H9 (cell line): ENCODE data around the gene ZER1. TPM values are rescaled to one million over a fixed set of nuclear protein-coding genes. Genes with fewer than 3 reads are reported as not detected.

Source experiments
- DNase-seq: peaks from one replicate; pipeline ENCODE4 v3.0.0-alpha.2; 2017
- H2AFZ ChIP-seq: one replicate; pipeline ENCODE4 v1.6.1; 2013; ENCODE audit warnings: mild to moderate bottlenecking, low read length, control low read depth, moderate library complexity
- H2AK5ac ChIP-seq: 2 replicates; pipeline ENCODE4 v1.6.1; 2013; ENCODE audit warnings: low read length, control low read depth, mixed read lengths; ENCODE audit not compliant: insufficient read length
- H2BK120ac ChIP-seq: one replicate; pipeline ENCODE4 v1.6.1; 2013; ENCODE audit warnings: low read depth, mild to moderate bottlenecking, low read length, control low read depth, inconsistent platforms; ENCODE audit not compliant: poor library complexity, severe bottlenecking
- H2BK12ac ChIP-seq: 2 replicates; pipeline ENCODE4 v1.6.1; 2013; ENCODE audit warnings: low read length, control low read depth, mixed read lengths, low read depth; ENCODE audit not compliant: insufficient read length
- H2BK15ac ChIP-seq: 2 replicates; pipeline ENCODE4 v1.6.1; 2013; ENCODE audit warnings: low read depth, low read length, control low read depth
- H2BK20ac ChIP-seq: one replicate; pipeline ENCODE4 v1.6.1; 2013; ENCODE audit warnings: low read depth, mild to moderate bottlenecking, low read length, control low read depth, inconsistent platforms; ENCODE audit not compliant: poor library complexity, severe bottlenecking
- H2BK5ac ChIP-seq: 2 replicates; pipeline ENCODE4 v1.6.1; 2013; ENCODE audit warnings: low read length, control low read depth, mixed read lengths; ENCODE audit not compliant: insufficient read length
- H3K14ac ChIP-seq: 2 replicates; pipeline ENCODE4 v1.6.1; 2013; ENCODE audit warnings: low read length, control low read depth; ENCODE audit not compliant: insufficient read depth
- H3K18ac ChIP-seq: 2 replicates; pipeline ENCODE4 v1.6.1; 2013; ENCODE audit warnings: low read depth, mild to moderate bottlenecking, mixed read lengths, low read length, control low read depth; ENCODE audit not compliant: insufficient read length
- H3K23ac ChIP-seq: 2 replicates; pipeline ENCODE4 v1.6.1; 2013; ENCODE audit warnings: low read length, control low read depth, mixed read lengths, low read depth; ENCODE audit not compliant: insufficient read length
- H3K23me2 ChIP-seq: 2 replicates; pipeline ENCODE4 v1.6.1; 2013; ENCODE audit warnings: low read depth, mild to moderate bottlenecking, mixed read lengths, low read length, control low read depth; ENCODE audit not compliant: insufficient read length, poor library complexity, severe bottlenecking
- H3K27ac ChIP-seq: 2 replicates; pipeline ENCODE4 v1.5.1; 2013; ENCODE audit warnings: low read length, control low read depth, mixed read lengths, low read depth; ENCODE audit not compliant: insufficient read length
- H3K27me3 ChIP-seq: 2 replicates; pipeline ENCODE4 v1.6.1; 2013; ENCODE audit warnings: low read length, control low read depth, inconsistent platforms; ENCODE audit not compliant: insufficient read depth
- H3K4ac ChIP-seq: 2 replicates; pipeline ENCODE4 v1.6.1; 2013; ENCODE audit warnings: low read depth, mild to moderate bottlenecking, control low read depth, inconsistent platforms, low read length, moderate library complexity
- H3K4me1 ChIP-seq: 2 replicates; pipeline ENCODE4 v1.6.1; 2013; ENCODE audit warnings: low read length, control low read depth, inconsistent platforms; ENCODE audit not compliant: insufficient read depth
- H3K4me2 ChIP-seq: 2 replicates; pipeline ENCODE4 v1.6.1; 2013; ENCODE audit warnings: low read length, control low read depth, mixed read lengths; ENCODE audit not compliant: insufficient read length, insufficient read depth
- H3K56ac ChIP-seq: 2 replicates; pipeline ENCODE4 v1.6.1; 2013; ENCODE audit warnings: low read depth, mild to moderate bottlenecking, mixed read lengths, low read length, control low read depth; ENCODE audit not compliant: insufficient read length
- H3K79me1 ChIP-seq: 2 replicates; pipeline ENCODE4 v1.6.1; 2013; ENCODE audit warnings: low read depth, mild to moderate bottlenecking, moderate library complexity, low read length, control low read depth, inconsistent platforms; ENCODE audit not compliant: insufficient read depth, poor library complexity, severe bottlenecking
- H3K79me2 ChIP-seq: 2 replicates; pipeline ENCODE4 v1.6.1; 2013; ENCODE audit warnings: low read length, control low read depth, inconsistent platforms; ENCODE audit not compliant: insufficient read depth
- H3K9ac ChIP-seq: 2 replicates; pipeline ENCODE4 v1.6.1; 2013; ENCODE audit warnings: low read length, control low read depth, mixed read lengths; ENCODE audit not compliant: insufficient read length; ENCODE audit errors: extremely low read depth
- H3K9me3 ChIP-seq: one replicate; pipeline ENCODE4 v1.6.1; 2013; ENCODE audit warnings: low read depth, low read length, inconsistent platforms; ENCODE audit not compliant: control insufficient read depth
- H3T11ph ChIP-seq: one replicate; pipeline ENCODE4 v1.6.1; 2013; ENCODE audit warnings: mild to moderate bottlenecking, low read length, control low read depth, inconsistent platforms
- H4K20me1 ChIP-seq: one replicate; pipeline ENCODE4 v1.6.1; 2013; ENCODE audit not compliant: control insufficient read depth, insufficient read length, insufficient read depth
- H4K5ac ChIP-seq: 2 replicates; pipeline ENCODE4 v1.6.1; 2013; ENCODE audit warnings: low read depth, mild to moderate bottlenecking, mixed read lengths, low read length, control low read depth; ENCODE audit not compliant: insufficient read length
- H4K8ac ChIP-seq: replicated peaks from 2 replicates; pipeline ENCODE4 v1.6.1; 2013; ENCODE audit warnings: low read length, control low read depth, mixed read lengths, low read depth; ENCODE audit not compliant: insufficient read length
- H4K91ac ChIP-seq: 2 replicates; pipeline ENCODE4 v1.6.1; 2013; ENCODE audit warnings: low read depth, mild to moderate bottlenecking, moderate library complexity, mixed read lengths, low read length, control low read depth; ENCODE audit not compliant: insufficient read length
- H3K27ac Mint-ChIP-seq, 3 experiments: 2 replicates in 2 of 3; 3 replicates in 1 of 3; pipeline ENCODE4 v1.8.0; 2020 to 2021; ENCODE audit warnings: mixed read lengths in 3 of 3, mild to moderate bottlenecking in 1 of 3, moderate library complexity in 1 of 3
- H3K27me3 Mint-ChIP-seq: 2 replicates; pipeline ENCODE4 v1.8.0; 2021; ENCODE audit warnings: low read depth, mild to moderate bottlenecking, moderate library complexity, mixed read lengths
- H3K36me3 Mint-ChIP-seq, 3 experiments: 2 replicates in 2 of 3; 3 replicates in 1 of 3; pipeline ENCODE4 v1.8.0; 2020 to 2021; ENCODE audit warnings: low read depth in 3 of 3, mixed read lengths in 3 of 3; ENCODE audit not compliant: insufficient read depth in 1 of 3
- H3K4me1 Mint-ChIP-seq, 2 experiments: 2 replicates each; pipeline ENCODE4 v1.8.0; 2020; ENCODE audit warnings: mixed read lengths in 2 of 2
- H3K4me3 Mint-ChIP-seq, 2 experiments: 2 replicates in 1 of 2; 3 replicates in 1 of 2; pipeline ENCODE4 v1.8.0; 2020 to 2021; ENCODE audit warnings: mild to moderate bottlenecking in 2 of 2, mixed read lengths in 2 of 2, moderate library complexity in 1 of 2
- H3K9me3 Mint-ChIP-seq, 2 experiments: 2 replicates in 1 of 2; 3 replicates in 1 of 2; pipeline ENCODE4 v1.8.0; 2020; ENCODE audit warnings: mild to moderate bottlenecking in 2 of 2, mixed read lengths in 2 of 2, moderate library complexity in 1 of 2
- CTCF ChIP-seq: fragments of 200-600 bp; sonication (generic); conservative IDR thresholded peaks from 3 replicates; pipeline ENCODE4 v1.8.0; 2021; ENCODE audit warnings: antibody characterized with exemption, mild to moderate bottlenecking
- WGBS: extraction: QIAGEN DNeasy Blood & Tissue Kit; methylation state at CpG from one replicate; pipeline ENCODE4 v1.1.7; 2013; ENCODE audit warnings: missing lambda C conversion rate, low lambda C conversion rate, mixed read lengths; ENCODE audit not compliant: insufficient read length; ENCODE audit errors: extremely low coverage; 5-methylcytosine and 5-hydroxymethylcytosine counted together
- total RNA-seq: library from RNA; stranded (reverse); gene quantifications from 2 replicates; pipeline ENCODE4 v1.2.1, GENCODE V29; 2021

ZER1 gene
- total RNA-seq, 1 experiment from 2014 or later: 24.2 TPM

GRCh38 chr9:128808543-128808942, 36.8 kb upstream of the ZER1 start:
- Mint-ChIP-seq H3K27ac (0 out of 7 replicates have a peak overlapping the region, but pooled peaks of 1 of the 3 experiments have one; percentile 23), H3K9me3 (no peaks in the 10 kb centered on the region), H3K4me1 (no peaks in the 10 kb centered on the region), H3K27me3 (no peaks in the 10 kb centered on the region), H3K4me3 (no peak overlapping the region; a peak in 1 of 5 replicates), H3K36me3 (peaks cover 2 to 30% (median 27%) of the 10 kb centered on the region in 3 experiments; a peak in 5 of 7 replicates)
- no peaks in the 10 kb centered on the region for H3K23me2 ChIP-seq
- no peak overlapping the region for H4K5ac ChIP-seq
- H3K79me2 ChIP-seq: no peaks in the 10 kb centered on the region
- no peak overlapping the region for H3K56ac ChIP-seq
- no peak for TF ChIP-seq CTCF
- H3K9ac ChIP-seq: no peak overlapping the region
- H2AK5ac ChIP-seq: no peak overlapping the region
- no peak overlapping the region for H2BK120ac ChIP-seq
- no peak for DNase-seq
- H4K8ac ChIP-seq: no peak overlapping the region
- no peak overlapping the region for H3K27ac ChIP-seq
- H3T11ph ChIP-seq: no peak overlapping the region
- no peak overlapping the region for H3K4ac ChIP-seq
- no peak overlapping the region for H2AFZ ChIP-seq
- H3K27me3 ChIP-seq: no peaks in the 10 kb centered on the region
- no peaks in the 10 kb centered on the region for H3K9me3 ChIP-seq
- H3K4me2 ChIP-seq: no peak overlapping the region
- H3K4me1 ChIP-seq: no peaks in the 10 kb centered on the region
- no peaks in the 10 kb centered on the region for H4K20me1 ChIP-seq
- no peak overlapping the region for H3K14ac ChIP-seq
- H4K91ac ChIP-seq: no peak overlapping the region
- H3K23ac ChIP-seq: no peak overlapping the region
- no peak overlapping the region for H2BK20ac ChIP-seq
- H2BK12ac ChIP-seq: no peak overlapping the region
- WGBS: no CpG with 5 or more reads among the region's 3 CpGs
- no peak overlapping the region for H2BK15ac ChIP-seq
- no peaks in the 10 kb centered on the region for H3K79me1 ChIP-seq
- no peak overlapping the region for H2BK5ac ChIP-seq
- no peak overlapping the region for H3K18ac ChIP-seq
